ENCODE measurements around the gene NCAM2.
A peak's percentile ranks its signal among the peaks of the same experiment; 100 is the strongest.

The NCAM2 gene

GRCh38 chr21:21226472-21226871, 228.3 kb downstream of the NCAM2 start:
- no peak for DNase-seq (ENCODE audit: low spot score)

- no peak for DNase-seq (ENCODE audit: low spot score)
These were observed 232.5 kb downstream of the NCAM2 start for GRCh38 chr21:21230672-21231071.

- DNase-seq (ENCODE audit: low spot score), result no peak
These were observed 233.7 kb downstream of the NCAM2 start for GRCh38 chr21:21231913-21232312.

GRCh38 chr21:21232320-21232719, 234.1 kb downstream of the NCAM2 start:
- DNase-seq (ENCODE audit: low spot score), result peak; percentile 14

- no peak for DNase-seq (ENCODE audit: low spot score)
These were observed 234.8 kb downstream of the NCAM2 start for GRCh38 chr21:21233051-21233450.

DNA sequence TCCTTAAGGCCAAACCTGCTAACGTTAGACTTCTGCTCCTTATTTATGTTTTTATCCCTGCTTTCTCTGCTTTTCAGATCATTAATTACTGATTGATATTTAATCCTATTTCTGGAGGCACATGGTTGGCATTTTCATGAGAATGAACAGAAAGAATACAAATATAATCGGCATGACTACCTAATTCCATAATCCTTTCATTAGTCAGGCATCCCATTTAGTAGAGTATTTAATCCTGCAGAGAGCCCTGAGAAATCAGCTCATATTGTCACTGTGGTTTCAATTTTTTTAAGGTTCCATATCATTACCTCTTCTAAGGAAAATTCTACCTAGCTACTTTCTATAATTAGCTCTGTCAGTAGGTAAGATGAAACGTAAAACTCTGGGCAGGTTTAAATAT, 238.8 kb downstream of the NCAM2 start:
- DNase-seq (ENCODE audit: low spot score), result no peak

DNA sequence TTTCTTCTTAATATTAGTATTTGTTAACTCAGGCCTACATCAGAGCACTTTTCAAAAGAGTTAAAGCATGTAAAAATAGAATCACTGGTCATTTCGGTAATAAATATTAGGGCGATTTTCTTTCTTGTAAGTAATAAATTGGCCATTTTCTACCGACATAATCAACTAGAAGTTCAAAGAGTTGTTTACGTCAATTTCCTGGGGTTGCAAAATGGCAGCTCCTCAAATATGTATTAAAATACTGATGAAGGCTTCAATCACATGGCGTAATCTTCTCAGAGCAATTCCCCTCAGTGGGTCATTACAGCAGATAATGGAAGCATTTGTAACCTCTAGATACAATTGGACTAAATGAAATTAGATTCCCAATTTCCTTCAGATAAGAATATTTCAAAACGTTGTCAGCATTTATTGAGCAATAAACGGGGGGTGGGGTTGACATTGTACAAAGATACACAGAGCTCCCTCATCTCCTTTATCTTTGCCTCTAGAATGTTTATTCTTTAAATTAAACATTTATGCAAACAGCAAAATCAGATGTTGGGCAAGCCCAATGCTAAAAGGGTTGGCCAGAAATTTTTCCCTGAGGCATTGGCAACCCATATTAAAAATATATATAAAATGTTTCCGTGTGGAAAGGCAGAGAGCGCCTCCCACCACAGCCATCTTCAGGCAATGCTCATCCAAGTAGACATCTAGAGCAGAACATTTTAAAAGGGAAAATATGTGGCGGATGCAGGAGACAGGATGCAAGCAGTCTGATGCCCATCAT, 240.6 kb downstream of the NCAM2 start:
- no peak for DNase-seq (ENCODE audit: low spot score)

- no peak for DNase-seq (ENCODE audit: low spot score)
These were observed 243.2 kb downstream of the NCAM2 start for GRCh38 chr21:21241391-21241790.

DNA sequence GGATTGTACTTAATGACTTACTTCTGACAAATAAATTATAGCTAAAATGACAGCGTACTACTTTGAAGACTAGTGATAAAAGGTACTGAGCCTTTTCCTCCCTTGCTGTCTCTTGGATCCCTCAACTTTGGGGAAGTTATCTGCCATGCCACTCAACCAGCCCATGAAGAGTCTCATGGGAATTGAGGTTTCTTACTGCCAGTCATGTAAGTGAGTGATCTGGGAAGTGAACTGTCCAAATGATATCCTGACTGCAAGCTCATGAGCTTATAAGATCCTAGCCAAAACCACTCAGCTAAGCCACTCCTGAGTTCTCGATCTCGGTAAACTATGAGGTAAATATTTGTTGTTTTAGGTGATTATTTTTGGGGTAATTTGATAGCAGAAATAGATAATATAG, 247.8 kb downstream of the NCAM2 start:
- no peak for DNase-seq (ENCODE audit: low spot score)

DNA sequence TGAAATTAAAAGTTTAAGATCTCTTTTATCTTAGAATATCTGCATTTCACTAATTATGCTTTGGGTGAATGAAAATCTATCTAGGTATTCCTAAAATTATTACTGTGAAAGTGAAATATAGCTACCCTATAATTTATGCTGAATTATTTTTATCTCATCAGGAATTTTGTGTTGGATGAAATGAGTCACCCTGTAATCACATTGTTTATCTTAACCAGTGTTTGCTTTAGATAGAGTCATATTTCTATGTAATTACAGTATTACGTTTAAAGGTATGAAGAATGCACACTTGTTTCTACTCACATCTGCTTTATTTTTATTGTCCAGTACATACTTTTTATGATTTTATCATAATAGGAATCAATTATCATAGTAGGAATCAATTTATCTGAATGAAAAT, 249.2 kb downstream of the NCAM2 start:
- DNase-seq (ENCODE audit: low spot score), result no peak

GRCh38 chr21:21262048-21262447, 263.8 kb downstream of the NCAM2 start:
- no peak for DNase-seq (ENCODE audit: low spot score)

DNA sequence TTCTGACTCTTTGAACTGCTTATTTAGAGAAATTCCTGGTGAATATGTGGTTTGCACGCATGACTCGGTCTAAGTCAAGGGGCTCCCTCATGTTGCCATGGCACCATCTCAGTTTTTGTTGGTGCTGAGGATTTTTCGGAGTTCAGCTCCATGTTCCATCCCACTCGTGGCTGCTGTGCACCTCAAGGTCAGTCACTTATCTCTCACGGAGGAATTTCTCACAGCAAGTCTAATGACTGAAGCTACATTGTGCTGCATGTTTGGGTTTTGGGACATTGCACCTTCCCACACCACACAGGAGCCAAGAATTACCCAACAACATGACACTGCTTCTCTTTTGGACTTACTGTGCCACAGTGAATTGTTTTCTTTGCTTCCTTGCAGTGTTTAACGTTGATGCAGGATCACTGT, 269.9 kb downstream of the NCAM2 start:
- DNase-seq (ENCODE audit: low spot score), result no peak

- DNase-seq (ENCODE audit: low spot score), result no peak
These were observed 270.7 kb downstream of the NCAM2 start for GRCh38 chr21:21268885-21269284.

DNA sequence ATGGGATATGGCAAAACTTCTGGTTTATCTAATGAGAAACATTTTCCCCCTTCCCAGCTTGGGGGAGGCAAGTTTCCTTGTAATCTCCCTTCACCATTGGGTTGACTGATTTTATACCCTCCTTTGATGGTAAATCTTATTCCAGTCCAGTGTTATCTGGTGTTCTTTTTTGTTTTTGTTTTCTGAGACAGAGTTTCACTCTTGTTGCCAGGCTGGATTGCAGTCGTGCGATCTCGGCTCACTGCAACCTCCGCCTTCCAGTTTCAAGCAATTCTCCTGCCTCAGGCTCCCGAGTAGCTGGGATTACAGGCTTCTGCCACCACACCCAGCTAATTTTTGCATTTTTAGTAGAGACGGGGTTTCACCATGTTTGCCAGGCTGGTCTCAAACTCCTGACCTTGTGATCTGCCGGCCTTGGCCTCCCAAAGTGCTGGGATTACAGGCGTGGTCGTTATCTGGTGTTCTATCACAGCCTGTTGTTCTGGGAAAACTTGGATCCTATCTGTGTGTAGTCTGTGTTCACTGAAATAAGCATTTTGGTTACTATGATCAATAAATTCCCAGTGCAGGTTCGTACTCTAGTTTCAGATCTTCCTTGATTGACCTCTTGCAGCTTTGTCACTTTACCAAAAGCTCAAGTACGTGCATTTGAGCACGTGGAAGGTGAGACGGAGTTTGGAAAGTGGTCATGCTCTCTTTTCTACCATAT, 281.1 kb downstream of the NCAM2 start:
- DNase-seq (ENCODE audit: low spot score), result no peak

GRCh38 chr21:21283810-21284209, 285.6 kb downstream of the NCAM2 start:
- DNase-seq (ENCODE audit: low spot score), result no peak

DNA sequence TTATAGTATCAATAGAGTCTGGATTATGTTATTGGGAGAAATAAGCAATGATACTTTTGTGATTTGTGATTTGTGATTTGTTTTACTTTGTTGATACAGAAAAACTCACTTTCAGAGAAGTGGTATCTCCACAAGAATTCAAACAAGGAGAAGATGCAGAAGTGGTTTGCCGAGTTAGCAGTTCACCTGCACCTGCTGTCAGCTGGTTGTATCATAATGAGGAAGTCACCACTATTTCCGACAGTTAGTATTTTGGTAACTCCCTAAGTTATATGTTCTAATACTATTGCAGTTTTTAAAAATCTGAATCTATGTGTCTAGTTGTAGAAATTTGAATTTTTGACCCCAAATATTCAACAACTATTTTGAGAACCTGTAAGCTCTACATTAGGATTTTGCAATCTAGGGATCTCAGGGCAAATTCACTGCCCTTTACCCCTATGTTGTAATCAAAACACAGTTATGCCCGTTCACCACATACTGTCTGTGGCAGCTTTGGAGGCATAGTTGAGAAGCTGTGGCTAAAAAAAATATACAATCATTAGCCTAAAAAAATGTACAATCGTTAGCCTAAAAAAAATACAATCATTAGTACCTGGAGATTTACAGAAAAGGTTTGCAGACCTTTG, 288.1 kb downstream of the NCAM2 start:
- DNase-seq (ENCODE audit: low spot score), result no peak

GRCh38 chr21:21290751-21291150, 292.5 kb downstream of the NCAM2 start:
- DNase-seq (ENCODE audit: low spot score), result no peak

DNA sequence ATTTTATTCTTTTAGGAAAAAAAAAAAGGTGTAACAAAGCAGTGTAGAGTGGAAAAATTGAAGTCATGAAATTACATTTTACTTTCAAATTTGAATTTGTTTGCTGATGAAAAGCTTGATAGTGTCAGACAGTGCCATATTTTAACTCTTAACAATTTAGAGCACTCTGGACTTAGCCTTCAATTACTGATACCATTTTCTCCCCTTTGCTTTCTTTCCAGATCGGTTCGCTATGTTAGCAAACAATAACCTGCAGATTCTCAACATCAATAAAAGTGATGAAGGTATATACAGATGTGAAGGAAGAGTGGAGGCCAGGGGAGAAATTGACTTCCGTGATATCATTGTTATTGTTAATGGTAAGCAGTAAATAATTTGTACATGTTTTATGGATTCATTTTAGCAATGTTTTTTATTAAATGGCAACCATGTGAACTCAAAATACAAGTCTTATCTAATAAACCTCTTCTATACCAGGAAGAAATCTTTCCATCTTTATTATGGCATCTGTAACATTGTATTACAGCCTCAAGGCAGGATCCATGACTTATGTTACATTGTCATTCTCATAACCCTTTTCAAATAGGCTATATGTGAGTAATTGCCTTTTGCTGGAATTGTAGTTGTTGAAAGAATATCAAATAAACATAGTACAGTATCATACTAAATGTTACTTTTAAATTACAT, 293.8 kb downstream of the NCAM2 start:
- DNase-seq (ENCODE audit: low spot score), result no peak

DNA sequence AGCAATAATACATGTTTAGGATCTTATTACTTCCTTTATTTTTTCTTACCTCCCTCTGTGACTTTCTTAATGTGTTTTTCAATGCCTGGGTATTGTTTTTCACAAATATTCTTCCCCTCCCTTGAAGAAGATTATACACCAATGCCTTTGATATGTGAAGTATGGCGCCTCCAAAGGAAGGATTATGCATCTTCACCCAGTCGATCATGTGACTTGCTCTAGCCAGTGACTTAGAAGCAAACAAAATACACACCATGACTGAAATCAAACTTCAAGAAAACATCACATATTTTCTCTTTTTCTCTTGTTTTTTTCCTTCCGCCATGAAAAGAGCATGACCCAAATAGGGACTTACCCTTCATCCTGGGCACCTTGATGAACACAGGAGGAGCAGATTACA, 297.1 kb downstream of the NCAM2 start:
- no peak for DNase-seq (ENCODE audit: low spot score)

DNA sequence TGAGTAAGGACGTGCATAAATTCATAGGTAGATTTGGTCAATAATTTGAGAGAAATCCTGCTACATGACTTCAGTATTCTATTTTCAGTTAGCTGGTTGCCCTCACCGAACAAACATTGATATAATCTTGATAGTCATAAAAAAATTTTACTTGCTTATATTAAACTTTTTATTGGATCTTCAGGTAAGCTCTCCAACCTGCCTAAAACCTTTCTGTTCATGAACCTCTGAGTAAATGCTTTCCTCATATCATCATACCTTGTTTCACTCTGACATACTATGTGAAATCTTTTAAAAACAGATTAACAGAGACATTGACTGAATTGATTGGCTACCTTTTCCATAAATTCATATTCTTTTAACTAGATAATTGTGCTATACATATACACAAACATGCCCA, 299.0 kb downstream of the NCAM2 start:
- no peak for DNase-seq (ENCODE audit: low spot score)

GRCh38 chr21:21301013-21301412, 302.8 kb downstream of the NCAM2 start:
- DNase-seq (ENCODE audit: low spot score), result no peak

GRCh38 chr21:21309510-21309909, 311.3 kb downstream of the NCAM2 start:
- no peak for DNase-seq (ENCODE audit: low spot score)

DNA sequence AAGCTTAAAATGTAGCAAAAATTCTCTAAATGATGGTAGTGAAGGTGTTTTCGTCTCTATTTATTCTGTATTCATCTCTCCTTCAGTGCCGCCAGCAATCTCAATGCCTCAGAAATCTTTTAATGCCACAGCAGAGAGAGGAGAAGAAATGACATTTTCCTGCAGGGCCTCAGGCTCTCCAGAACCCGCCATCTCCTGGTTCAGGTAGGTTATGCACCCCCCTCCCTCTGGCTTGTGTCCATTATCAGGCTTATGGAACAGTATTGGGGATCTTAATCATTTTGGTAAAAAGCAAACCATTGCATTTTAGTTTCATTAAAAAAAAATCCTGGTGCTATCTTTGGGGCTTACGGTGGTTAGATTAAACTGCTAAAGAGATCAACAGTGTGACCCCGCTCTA, 326.1 kb downstream of the NCAM2 start:
- no peak for DNase-seq (ENCODE audit: low spot score)
